ENCODE results near the gene PLEKHJ1. TPM values are rescaled to one million over a fixed set of nuclear protein-coding genes. Genes with fewer than 3 reads are reported as not detected.
A peak's percentile ranks its signal among the peaks of the same experiment; 100 is the strongest.

PLEKHJ1 gene
- total RNA-seq, 6 donors from 2014 or later, result 67.2 to 114 (median 79.3) TPM

DNA sequence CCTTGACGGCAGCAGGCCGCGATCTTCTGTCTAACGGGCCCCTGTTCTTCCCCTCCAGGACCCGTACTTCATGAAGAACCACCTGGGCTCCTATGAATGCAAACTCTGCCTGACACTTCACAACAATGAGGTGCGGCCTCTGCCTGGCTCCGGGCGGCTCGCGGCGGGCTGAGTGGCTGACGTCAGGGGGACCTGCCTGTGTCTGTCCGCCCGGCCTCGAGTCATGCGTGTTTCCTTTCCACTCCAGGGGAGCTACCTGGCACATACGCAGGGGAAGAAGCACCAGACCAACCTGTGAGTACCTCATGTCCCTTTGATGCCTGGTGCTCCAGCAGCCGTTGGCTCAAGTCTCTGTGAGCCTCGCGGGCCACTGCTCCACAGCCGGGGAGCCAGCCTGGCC is 8.4 kb upstream of the PLEKHJ1 start:
- no peak for ATAC-seq (ENCODE audit: low FRiP score in 2 of 2)
- H3K36me3 ChIP-seq, result peaks cover 43 to 67% (median 60%) of the 10 kb centered on the region in 4 donors

GRCh38 chr19:2244125-2244411 is 7.9 kb upstream of the PLEKHJ1 start:
- H3K36me3 ChIP-seq, result peaks cover 43 to 67% (median 60%) of the 10 kb centered on the region in 4 donors
- H3K4me1 ChIP-seq, result peaks cover 47 to 57% (median 49%) of the 10 kb centered on the region in 4 donors
- WGBS, 2 donors, result 97% methylated on average over 6 of the region's 12 CpGs; no CpG with 5 or more reads in 1 of the 2 donors
- no peak overlapping the region for H3K27ac ChIP-seq
- ATAC-seq (ENCODE audit: low FRiP score in 2 of 2), result no peak
- no peak overlapping the region for H3K4me3 ChIP-seq
- H3K9me3 ChIP-seq, result no peaks in the 10 kb centered on the region
- no peaks in the 10 kb centered on the region for H3K27me3 ChIP-seq
- peak in 1 of 2 donors; percentile 64 for DNase-seq
- TF ChIP-seq EP300 (IDR thresholded peaks at IDR 0.05) (no peak), CTCF (IDR thresholded peaks at IDR 0.05) (no peak), POLR2AphosphoS5 (IDR thresholded peaks at IDR 0.05) (no peak), POLR2A (IDR thresholded peaks at IDR 0.05) (no peak)

More for the DNA sequence above, 8.4 kb upstream of the PLEKHJ1 start:
- H3K27ac ChIP-seq, result no peak overlapping the region
- H3K9me3 ChIP-seq, result no peaks in the 10 kb centered on the region
- peak in 1 of 2 donors; percentile 77 for DNase-seq
- no peak overlapping the region for H3K4me3 ChIP-seq
- H3K4me1 ChIP-seq, result peaks cover 43 to 53% (median 45%) of the 10 kb centered on the region in 4 donors
- H3K27me3 ChIP-seq, result peaks cover 0 to under 1% (median 0%) of the 10 kb centered on the region in 4 donors
- TF ChIP-seq POLR2A (IDR thresholded peaks at IDR 0.05) (no peak), CTCF (IDR thresholded peaks at IDR 0.05) (no peak), POLR2AphosphoS5 (IDR thresholded peaks at IDR 0.05) (no peak), EP300 (IDR thresholded peaks at IDR 0.05) (no peak)
- 93 to 97% methylated on average over 6 to 15 of the region's 21 CpGs for WGBS, 2 donors

GRCh38 chr19:2243274-2244124 is 7.4 kb upstream of the PLEKHJ1 start:
- Histone ChIP-seq H3K27me3 (no peaks in the 10 kb centered on the region), H3K9me3 (no peaks in the 10 kb centered on the region), H3K4me1 (peaks cover 53 to 63% (median 55%) of the 10 kb centered on the region in 4 donors), H3K36me3 (peaks cover 43 to 61% (median 54%) of the 10 kb centered on the region in 4 donors), H3K27ac (no peak overlapping the region), H3K4me3 (no peak overlapping the region)
- WGBS, 2 donors, result 89 to 91% methylated on average over 15 to 26 of the region's 32 CpGs
- ATAC-seq (ENCODE audit: low FRiP score in 2 of 2), result no peak
- no peak for TF ChIP-seq POLR2AphosphoS5 (IDR thresholded peaks at IDR 0.05)
- peak in 1 of 2 donors; percentile 78 for DNase-seq

GRCh38 chr19:2242816-2243215 is 6.7 kb upstream of the PLEKHJ1 start:
- H3K4me3 ChIP-seq, result no peak overlapping the region
- WGBS, 2 donors, result 90% methylated on average over 7 to 8 of the region's 8 CpGs
- DNase-seq (no peak), ATAC-seq (ENCODE audit: low FRiP score in 2 of 2) (no peak)
- H3K27ac ChIP-seq, result no peak overlapping the region
- no peaks in the 10 kb centered on the region for H3K9me3 ChIP-seq
- H3K36me3 ChIP-seq, result peaks cover 43 to 55% (median 48%) of the 10 kb centered on the region in 4 donors
- H3K4me1 ChIP-seq, result peaks cover 59 to 69% (median 62%) of the 10 kb centered on the region in 4 donors
- H3K27me3 ChIP-seq, result no peaks in the 10 kb centered on the region
- no peak for TF ChIP-seq POLR2AphosphoS5 (IDR thresholded peaks at IDR 0.05)
- TF ChIP-seq POLR2A (IDR thresholded peaks at IDR 0.05), result no peak
- TF ChIP-seq EP300 (IDR thresholded peaks at IDR 0.05), result no peak
- TF ChIP-seq CTCF (IDR thresholded peaks at IDR 0.05), result no peak

DNA sequence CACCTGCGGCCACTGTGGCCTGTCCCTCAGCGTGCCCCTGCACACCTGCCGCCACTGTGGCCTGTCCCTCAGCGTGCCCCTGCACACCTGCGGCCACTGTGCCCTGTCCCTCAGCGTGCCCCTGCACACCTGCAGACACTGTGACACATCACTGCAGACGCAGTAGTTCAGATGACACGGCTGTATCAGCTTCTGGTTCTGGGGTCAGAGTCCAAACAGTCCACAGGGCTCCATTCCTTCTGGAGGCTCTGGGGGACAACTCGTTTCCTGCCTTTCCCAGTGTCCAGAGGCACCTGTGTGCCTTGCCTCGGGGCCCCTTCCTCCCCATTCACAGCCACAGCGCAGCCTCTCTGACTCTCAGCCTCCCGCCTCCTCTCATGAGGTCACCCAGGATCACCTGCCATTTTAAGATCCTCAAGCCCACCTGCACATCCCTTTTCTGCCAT is 6.0 kb upstream of the PLEKHJ1 start:
- DNase-seq (no peak), ATAC-seq (ENCODE audit: low FRiP score in 2 of 2) (no peak)
- WGBS, 2 donors, result 80 to 85% methylated on average over 6 to 9 of the region's 12 CpGs
- Histone ChIP-seq H3K9me3 (no peaks in the 10 kb centered on the region), H3K36me3 (peaks cover 37 to 48% (median 41%) of the 10 kb centered on the region in 4 donors), H3K4me1 (peaks cover 63 to 75% (median 64%) of the 10 kb centered on the region in 4 donors), H3K27me3 (no peaks in the 10 kb centered on the region), H3K4me3 (no peak overlapping the region), H3K27ac (peak overlapping the region in 3 of 4 donors; percentile 60 to 98 (median 85))
- TF ChIP-seq EP300 (IDR thresholded peaks at IDR 0.05), result no peak
- TF ChIP-seq CTCF (IDR thresholded peaks at IDR 0.05), result no peak
- TF ChIP-seq POLR2A (IDR thresholded peaks at IDR 0.05), result no peak
- no peak for TF ChIP-seq POLR2AphosphoS5 (IDR thresholded peaks at IDR 0.05)
